Activated CD4-positive, alpha-beta T cell treated with anti-CD3 and anti-CD28 coated beads, Interleukin-2, amount 10 ng/mL, durations not matched to agents 24 days and 14 days (primary cell): ENCODE data around the gene ENDOV. TPM values are rescaled to one million over a fixed set of nuclear protein-coding genes. Genes with fewer than 3 reads are reported as not detected.
A peak's percentile ranks its signal among the peaks of the same experiment; 100 is the strongest.

Experiments used
- DNase-seq: peaks from one replicate; pipeline ENCODE4 v3.0.0; 2022
- H3K27ac Mint-ChIP-seq: one replicate; pipeline ENCODE4 v1.8.0; 2022; ENCODE audit warnings: mild to moderate bottlenecking, mixed read lengths
- H3K27me3 Mint-ChIP-seq: one replicate; pipeline ENCODE4 v1.8.0; 2022; ENCODE audit warnings: mixed read lengths
- H3K36me3 Mint-ChIP-seq: one replicate; pipeline ENCODE4 v1.8.0; 2022; ENCODE audit warnings: low read depth, mild to moderate bottlenecking, mixed read lengths
- H3K4me1 Mint-ChIP-seq: one replicate; pipeline ENCODE4 v1.8.0; 2021; ENCODE audit warnings: mixed read lengths
- H3K4me3 Mint-ChIP-seq: one replicate; pipeline ENCODE4 v1.8.0; 2022; ENCODE audit warnings: mild to moderate bottlenecking, moderate library complexity, mixed read lengths
- H3K9me3 Mint-ChIP-seq: one replicate; pipeline ENCODE4 v1.8.0; 2021; ENCODE audit warnings: mixed read lengths
- intact Hi-C: fragments of 100-400 bp; cut with micrococcal nuclease; formaldehyde crosslinking; loops from one replicate; pipeline ENCODE4 v1.15.1; 2023
- total RNA-seq: library from RNA; stranded (reverse); gene quantifications from 2 replicates; pipeline ENCODE4 v1.2.3, GENCODE V29; 2022

Gene ENDOV
- total RNA-seq, 1 donor from 2014 or later: 16.4 TPM

GRCh38 chr17:80381416-80381923 is 33.5 kb upstream of the ENDOV start:
- Mint-ChIP-seq H3K36me3 (peaks cover 87% of the 10 kb centered on the region), H3K4me1 (no peaks in the 10 kb centered on the region), H3K27ac (peak overlapping the region; percentile 35), H3K27me3 (no peaks in the 10 kb centered on the region), H3K9me3 (no peaks in the 10 kb centered on the region), H3K4me3 (no peak overlapping the region)
- DNase-seq: no peak
- intact Hi-C loops: no loop called here

GRCh38 chr17:80382446-80382845 is 32.5 kb upstream of the ENDOV start:
- Mint-ChIP-seq H3K27ac (no peak overlapping the region), H3K9me3 (no peaks in the 10 kb centered on the region)
- intact Hi-C loops: no loop called here

DNA sequence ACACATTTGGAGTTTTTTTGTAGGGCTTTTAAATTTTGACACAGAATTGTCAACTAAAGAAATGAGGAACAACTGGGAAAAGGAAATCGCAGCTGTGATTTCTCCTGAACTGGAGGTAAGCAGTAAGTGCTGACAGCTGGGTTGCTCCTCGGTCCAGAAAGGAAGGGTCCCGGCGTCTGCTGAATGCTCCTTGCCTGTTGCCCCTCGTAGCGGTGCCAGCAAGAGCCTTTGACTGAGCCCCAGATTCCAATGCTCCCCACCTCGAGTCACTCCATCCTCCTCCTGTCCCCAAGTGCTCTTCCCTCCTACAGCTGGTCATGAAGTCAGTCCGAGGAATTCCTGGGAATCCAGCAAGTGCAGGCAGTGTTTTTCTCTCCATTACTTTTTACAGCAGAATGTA is 32.0 kb upstream of the ENDOV start:
- no peaks in the 10 kb centered on the region for H3K4me1 Mint-ChIP-seq
- DNase-seq: no peak
- no peaks in the 10 kb centered on the region for H3K9me3 Mint-ChIP-seq
- H3K27me3 Mint-ChIP-seq: no peaks in the 10 kb centered on the region
- peaks cover 85% of the 10 kb centered on the region for H3K36me3 Mint-ChIP-seq
- no peak overlapping the region for H3K4me3 Mint-ChIP-seq
- H3K27ac Mint-ChIP-seq: no peak overlapping the region
- intact Hi-C loops: no loop called here

More at GRCh38 chr17:80382446-80382845, 32.5 kb upstream of the ENDOV start:
- Mint-ChIP-seq H3K4me3 (no peak overlapping the region), H3K36me3 (peaks cover 87% of the 10 kb centered on the region), H3K27me3 (no peaks in the 10 kb centered on the region), H3K4me1 (no peaks in the 10 kb centered on the region)
- no peak for DNase-seq

DNA sequence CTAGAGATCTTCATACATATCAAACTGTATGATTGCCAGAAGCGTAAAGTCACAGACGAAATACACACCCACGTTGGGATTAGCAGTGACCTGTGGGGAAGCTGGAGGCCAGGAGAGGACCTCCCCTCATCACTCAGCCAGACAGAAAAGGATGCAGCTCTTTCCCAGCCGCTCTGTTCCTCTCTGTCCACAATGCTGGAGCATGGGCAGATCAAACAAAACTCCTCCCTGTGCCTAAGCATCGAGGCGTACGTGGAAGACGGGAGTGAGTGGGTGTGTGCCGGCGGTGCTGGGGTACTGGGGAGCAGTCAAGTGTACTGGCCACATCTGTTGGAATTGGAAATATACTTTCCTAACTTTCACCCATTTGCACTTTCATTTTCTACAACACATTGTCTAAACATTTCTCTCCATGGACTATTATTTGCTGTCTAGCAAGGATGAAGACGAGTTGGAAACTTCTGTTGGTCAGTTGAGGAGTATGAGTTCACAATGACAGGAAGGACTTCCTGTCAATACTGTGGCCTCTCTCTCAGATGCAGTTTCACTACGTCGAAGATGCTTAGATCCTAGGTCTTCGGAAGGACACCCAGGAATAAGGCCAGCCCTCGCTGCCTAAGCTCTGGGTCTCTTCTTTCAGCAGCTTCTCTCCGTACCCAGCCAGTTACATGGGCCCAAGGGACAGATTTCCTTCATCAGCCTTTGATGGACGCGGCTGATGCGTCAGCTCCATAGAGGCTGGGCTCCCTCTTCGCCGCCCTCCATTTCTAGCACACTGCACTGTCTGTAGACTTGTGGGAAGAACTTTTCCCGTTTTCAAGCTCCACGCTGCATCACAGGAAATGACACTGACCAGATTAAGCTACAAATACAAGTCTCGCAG is 30.6 kb upstream of the ENDOV start:
- Mint-ChIP-seq H3K27ac (peak overlapping the region; percentile 78), H3K36me3 (peaks cover 87% of the 10 kb centered on the region), H3K9me3 (no peaks in the 10 kb centered on the region), H3K4me3 (no peak overlapping the region), H3K4me1 (no peaks in the 10 kb centered on the region), H3K27me3 (no peaks in the 10 kb centered on the region)
- intact Hi-C loops: no loop called here
- DNase-seq: no peak

GRCh38 chr17:80385046-80385445 is 29.9 kb upstream of the ENDOV start:
- intact Hi-C loops: no loop called here
- Mint-ChIP-seq H3K4me3 (no peak overlapping the region), H3K27me3 (no peaks in the 10 kb centered on the region), H3K27ac (peak overlapping the region; percentile 35), H3K4me1 (no peaks in the 10 kb centered on the region), H3K9me3 (no peaks in the 10 kb centered on the region), H3K36me3 (peaks cover 87% of the 10 kb centered on the region)
- DNase-seq: no peak

DNA sequence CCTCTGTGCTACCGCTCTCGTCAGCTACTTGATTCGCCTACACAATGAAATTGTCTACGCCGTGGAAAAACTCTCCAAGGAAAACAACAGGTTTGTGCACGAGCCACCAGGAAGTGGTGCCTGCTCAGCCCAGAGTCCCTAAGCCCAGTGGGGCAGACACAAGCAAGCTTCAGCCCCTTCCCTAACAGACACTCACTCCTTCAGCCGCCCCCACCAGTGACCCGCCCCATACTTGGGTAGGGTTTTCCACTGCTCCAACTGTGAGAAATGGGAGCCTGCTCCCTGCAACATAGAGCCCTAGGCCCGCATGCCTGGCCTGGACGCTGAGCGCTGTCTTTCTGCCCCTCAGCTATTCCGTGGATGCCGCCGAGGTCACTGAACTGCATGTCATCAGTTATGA is 28.6 kb upstream of the ENDOV start:
- Mint-ChIP-seq H3K27ac (no peak overlapping the region), H3K4me1 (no peaks in the 10 kb centered on the region), H3K36me3 (peaks cover 83% of the 10 kb centered on the region), H3K4me3 (no peak overlapping the region), H3K27me3 (no peaks in the 10 kb centered on the region), H3K9me3 (no peaks in the 10 kb centered on the region)
- intact Hi-C loops: no loop called here
- DNase-seq: no peak

DNA sequence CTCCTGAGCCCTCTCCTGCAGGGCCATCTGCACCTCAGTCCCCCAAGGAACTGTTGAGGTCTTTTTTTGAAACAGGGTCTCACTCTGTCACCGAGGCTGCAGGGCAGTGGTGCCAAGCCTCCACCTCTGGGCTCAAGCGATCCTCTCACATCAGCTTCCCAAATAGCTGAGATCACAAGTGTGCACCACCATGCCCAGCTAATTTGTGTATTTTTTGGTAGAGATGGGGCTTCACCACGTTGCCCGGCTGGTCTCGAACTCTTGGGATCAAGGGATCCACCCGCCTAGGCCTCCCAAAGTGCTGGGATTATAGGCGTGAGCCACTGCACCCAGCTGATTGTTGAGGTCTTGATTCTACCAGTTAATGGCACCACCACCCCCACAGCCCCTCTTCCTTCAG is 27.9 kb upstream of the ENDOV start:
- no peak overlapping the region for H3K4me3 Mint-ChIP-seq
- H3K9me3 Mint-ChIP-seq: no peaks in the 10 kb centered on the region
- no peaks in the 10 kb centered on the region for H3K27me3 Mint-ChIP-seq
- H3K36me3 Mint-ChIP-seq: peaks cover 82% of the 10 kb centered on the region
- no peak overlapping the region for H3K27ac Mint-ChIP-seq
- no peaks in the 10 kb centered on the region for H3K4me1 Mint-ChIP-seq
- intact Hi-C loops: no loop called here
- DNase-seq: no peak

GRCh38 chr17:80388175-80388574 is 26.8 kb upstream of the ENDOV start:
- DNase-seq: no peak
- intact Hi-C loops: no loop called here
- H3K36me3 Mint-ChIP-seq: peaks cover 81% of the 10 kb centered on the region
- H3K27ac Mint-ChIP-seq: peak overlapping the region; percentile 37
- H3K9me3 Mint-ChIP-seq: no peaks in the 10 kb centered on the region
- H3K27me3 Mint-ChIP-seq: no peaks in the 10 kb centered on the region
- H3K4me3 Mint-ChIP-seq: no peak overlapping the region
- no peaks in the 10 kb centered on the region for H3K4me1 Mint-ChIP-seq

DNA sequence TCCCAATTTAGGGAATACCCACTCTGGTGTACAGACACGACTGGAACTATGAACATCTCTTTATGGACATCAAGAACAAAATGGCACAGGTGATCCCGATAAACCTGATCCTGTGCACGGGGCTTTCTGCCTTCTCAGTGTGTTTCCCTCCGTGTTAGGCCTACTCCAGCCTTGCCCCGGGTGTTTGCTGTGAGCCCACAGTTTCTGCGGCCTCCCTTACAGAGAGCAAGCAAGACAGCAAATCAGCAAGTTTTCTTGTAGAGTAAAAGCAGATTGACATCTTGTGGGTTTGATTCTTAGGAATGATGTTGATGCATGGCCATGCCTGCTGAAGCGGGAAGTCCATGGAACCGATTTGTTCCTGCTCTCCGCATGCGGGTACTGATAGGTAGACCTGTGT is 26.4 kb upstream of the ENDOV start:
- no peak overlapping the region for H3K4me3 Mint-ChIP-seq
- intact Hi-C loops: no loop called here
- no peaks in the 10 kb centered on the region for H3K4me1 Mint-ChIP-seq
- no peaks in the 10 kb centered on the region for H3K27me3 Mint-ChIP-seq
- peaks cover 81% of the 10 kb centered on the region for H3K36me3 Mint-ChIP-seq
- no peak for DNase-seq
- H3K9me3 Mint-ChIP-seq: no peaks in the 10 kb centered on the region
- no peak overlapping the region for H3K27ac Mint-ChIP-seq

GRCh38 chr17:80389011-80389995 is 25.7 kb upstream of the ENDOV start:
- Mint-ChIP-seq H3K27ac (peak overlapping the region; percentile 60), H3K27me3 (no peaks in the 10 kb centered on the region), H3K36me3 (peaks cover 81% of the 10 kb centered on the region)

GRCh38 chr17:80393241-80393890 is 21.6 kb upstream of the ENDOV start:
- no peak overlapping the region for H3K27ac Mint-ChIP-seq
- no peak for DNase-seq
- no peak overlapping the region for H3K4me3 Mint-ChIP-seq
- peaks cover 62% of the 10 kb centered on the region for H3K36me3 Mint-ChIP-seq
- no peaks in the 10 kb centered on the region for H3K27me3 Mint-ChIP-seq
- H3K9me3 Mint-ChIP-seq: no peaks in the 10 kb centered on the region
- intact Hi-C loops: no loop called here
- peaks cover 2% of the 10 kb centered on the region for H3K4me1 Mint-ChIP-seq

More at GRCh38 chr17:80389011-80389995, 25.7 kb upstream of the ENDOV start:
- no peak overlapping the region for H3K4me3 Mint-ChIP-seq
- H3K4me1 Mint-ChIP-seq: no peaks in the 10 kb centered on the region
- intact Hi-C loops: no loop called here
- H3K9me3 Mint-ChIP-seq: no peaks in the 10 kb centered on the region
- DNase-seq: no peak

- DNase-seq: no peak
- H3K4me1 Mint-ChIP-seq: peaks cover 2% of the 10 kb centered on the region
- H3K27me3 Mint-ChIP-seq: no peaks in the 10 kb centered on the region
- intact Hi-C loops: no loop called here
- no peaks in the 10 kb centered on the region for H3K9me3 Mint-ChIP-seq
- H3K36me3 Mint-ChIP-seq: peaks cover 57% of the 10 kb centered on the region
- no peak overlapping the region for H3K4me3 Mint-ChIP-seq
- no peak overlapping the region for H3K27ac Mint-ChIP-seq
Observed at GRCh38 chr17:80393961-80394360, 21.0 kb upstream of the ENDOV start.

- no peak overlapping the region for H3K4me3 Mint-ChIP-seq
- no peak for DNase-seq
- peak overlapping the region; percentile 25 for H3K27ac Mint-ChIP-seq
Observed at GRCh38 chr17:80394629-80395216, 20.2 kb upstream of the ENDOV start.

More at GRCh38 chr17:80394629-80395216, 20.2 kb upstream of the ENDOV start:
- no peaks in the 10 kb centered on the region for H3K9me3 Mint-ChIP-seq
- peaks cover 2% of the 10 kb centered on the region for H3K4me1 Mint-ChIP-seq
- no peaks in the 10 kb centered on the region for H3K27me3 Mint-ChIP-seq
- peaks cover 49% of the 10 kb centered on the region for H3K36me3 Mint-ChIP-seq
- intact Hi-C loops: no loop called here
